Measurements from ENCODE around the gene FGFR3. TPM values are rescaled to one million over a fixed set of nuclear protein-coding genes. Genes with fewer than 3 reads are reported as not detected.

FGFR3 gene
- total and polyA plus RNA-seq, 9 of the 15 experiments (the other 6 are each of a cell fraction or from before 2014, with no cell fraction given): 1.2 to 60.4 (median 12.7) TPM

GRCh38 chr4:1746265-1746691, 46.8 kb upstream of the FGFR3 start (continued):
- TF ChIP-seq NR4A1 (CRISPR knock-in tag; IDR thresholded peaks at IDR 0.05) (no peak), NR4A1 (tag; IDR thresholded peaks at IDR 0.05) (no peak), MEF2D (tag; conservative IDR thresholded peaks at IDR 0.05; ENCODE audit: low read depth) (no peak), ZSCAN29 (IDR thresholded peaks at IDR 0.05) (no peak), MAFF (IDR thresholded peaks at IDR 0.05; ENCODE audit: low read length) (no peak), RERE (CRISPR knock-in tag; IDR thresholded peaks at IDR 0.05; ENCODE audit: borderline replicate concordance) (no peak), ZKSCAN1 (IDR thresholded peaks at IDR 0.05; ENCODE audit: low read depth, low read length) (no peak), FOXA1 (IDR thresholded peaks at IDR 0.05; ENCODE audit: borderline replicate concordance) (no peak), ZNF511 (CRISPR knock-in tag; IDR thresholded peaks at IDR 0.05) (no peak; the same call in 1 of the 2 replicates), NFYB (IDR thresholded peaks at IDR 0.05; ENCODE audit: extremely low read depth, insufficient read length) (no peak), POU5F1 (IDR thresholded peaks at IDR 0.05; ENCODE audit: borderline replicate concordance, low read depth, low read length, partially characterized antibody) (no peak), ZNF263 (CRISPR knock-in tag; IDR thresholded peaks at IDR 0.05; ENCODE audit: borderline replicate concordance) (no peak), ZNF174 (CRISPR knock-in tag; IDR thresholded peaks at IDR 0.05) (no peak), HINFP (tag; conservative IDR thresholded peaks at IDR 0.05; ENCODE audit: low read depth) (peak; percentile 96), ZNF239 (CRISPR knock-in tag; IDR thresholded peaks at IDR 0.05) (no peak), ZBTB34 (CRISPR knock-in tag; IDR thresholded peaks at IDR 0.05) (no peak), SLC30A9 (CRISPR knock-in tag; IDR thresholded peaks at IDR 0.05) (no peak), GMEB1 (CRISPR knock-in tag; IDR thresholded peaks at IDR 0.05) (no peak), ETV1 (tag; conservative IDR thresholded peaks at IDR 0.05; ENCODE audit: low read depth) (no peak)
